Effector memory CD8-positive, alpha-beta T cell (primary cell): Measurements from ENCODE around the gene TBC1D22A.
"Not testable (repeated sequence)": the region's sequence is repeated elsewhere in the genome, so short reads cannot be mapped to it uniquely, and the experiment has no call there.

Experiments
- ATAC-seq: fragments of 150-1000 bp; cut with Tn5 transposase; replicated peaks from 2 replicates; pipeline ENCODE4 v1.10.0; 2021; ENCODE audit warnings: mild to moderate bottlenecking, moderate library complexity
- DNase-seq, 3 experiments: peaks; one replicate each; pipeline ENCODE4 v3.0.0; 2021
- H3K27ac Mint-ChIP-seq, 2 donors: one replicate each; pipeline ENCODE4 v1.8.0; 2022; ENCODE audit warnings: mild to moderate bottlenecking in 2 of 2, mixed read lengths in 2 of 2, moderate library complexity in 2 of 2
- H3K27me3 Mint-ChIP-seq, 2 donors: one replicate each; pipeline ENCODE4 v1.8.0; 2022; ENCODE audit warnings: mixed read lengths in 2 of 2
- H3K36me3 Mint-ChIP-seq: one replicate; pipeline ENCODE4 v1.8.0; 2022; ENCODE audit warnings: mild to moderate bottlenecking, moderate library complexity, mixed read lengths; ENCODE audit not compliant: insufficient read depth
- H3K4me1 Mint-ChIP-seq, 2 donors: one replicate each; pipeline ENCODE4 v1.8.0; 2022; ENCODE audit warnings: low read depth in 2 of 2, mixed read lengths in 2 of 2
- H3K4me3 Mint-ChIP-seq, 2 donors: one replicate each; pipeline ENCODE4 v1.8.0; 2022; ENCODE audit warnings: mild to moderate bottlenecking in 2 of 2, mixed read lengths in 2 of 2, moderate library complexity in 2 of 2
- H3K9me3 Mint-ChIP-seq, 2 donors: one replicate each; pipeline ENCODE4 v1.8.0; 2022; ENCODE audit warnings: mixed read lengths in 2 of 2

The TBC1D22A gene

GRCh38 chr22:46812034-46812605 is 49.7 kb downstream of the TBC1D22A start:
- DNase-seq (no peak), ATAC-seq (no peak)
- peaks cover 36% of the 10 kb centered on the region in 2 donors for H3K4me1 Mint-ChIP-seq
- no peak overlapping the region for H3K4me3 Mint-ChIP-seq
- H3K27ac Mint-ChIP-seq, result peak overlapping the region; percentile 22 to 74
- H3K27me3 Mint-ChIP-seq, result no peaks in the 10 kb centered on the region
- H3K9me3 Mint-ChIP-seq, result no peaks in the 10 kb centered on the region
- H3K36me3 Mint-ChIP-seq, result peaks cover 30% of the 10 kb centered on the region

GRCh38 chr22:46812788-46813187 is 50.3 kb downstream of the TBC1D22A start:
- H3K9me3 Mint-ChIP-seq, result peaks cover 0 to 2% of the 10 kb centered on the region in 2 donors
- DNase-seq, result no peak
- no peak overlapping the region for H3K4me3 Mint-ChIP-seq
- peaks cover 30% of the 10 kb centered on the region for H3K36me3 Mint-ChIP-seq
- no peak for ATAC-seq
- H3K27ac Mint-ChIP-seq, result peak overlapping the region; percentile 22 to 74
- H3K4me1 Mint-ChIP-seq, result peaks cover 38 to 40% of the 10 kb centered on the region in 2 donors
- no peaks in the 10 kb centered on the region for H3K27me3 Mint-ChIP-seq

DNA sequence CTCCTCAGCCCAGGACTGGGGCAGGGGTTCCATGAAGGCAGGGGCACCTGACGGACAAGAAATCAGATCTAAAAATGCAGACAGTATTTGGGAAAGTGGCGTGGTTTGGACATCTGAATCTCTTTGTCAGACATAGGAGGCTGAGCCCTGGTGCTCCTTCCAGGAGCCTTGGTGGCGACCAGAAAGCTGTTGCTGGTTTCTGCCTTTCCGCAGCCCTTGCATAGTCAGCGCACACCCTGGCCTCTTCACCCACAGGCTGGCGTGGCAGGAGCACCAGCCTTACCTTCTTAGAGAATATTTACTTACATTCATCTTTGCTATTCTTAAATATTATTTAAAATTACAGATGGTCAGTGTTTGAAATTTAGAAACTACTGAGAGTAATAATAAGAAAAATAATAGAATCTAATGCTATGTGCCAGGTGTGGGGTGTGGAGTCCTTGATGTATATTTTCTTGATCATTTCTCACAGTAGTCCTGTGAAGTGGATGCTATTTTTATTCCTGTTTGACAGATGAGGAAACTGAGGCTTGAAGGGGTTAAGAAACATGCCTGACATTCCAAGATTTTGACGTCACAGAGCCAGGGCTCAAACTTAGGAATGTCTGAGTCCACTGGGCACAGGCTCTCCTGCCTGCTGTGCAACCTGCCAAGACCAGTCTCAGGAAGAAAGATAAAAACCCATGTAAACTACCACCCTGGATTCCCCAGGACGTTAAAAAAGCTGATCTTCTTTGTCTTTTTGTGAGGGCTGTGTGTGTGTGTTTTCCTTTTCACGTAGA is 51.6 kb downstream of the TBC1D22A start:
- no peak overlapping the region for H3K4me3 Mint-ChIP-seq
- peaks cover 28% of the 10 kb centered on the region for H3K36me3 Mint-ChIP-seq
- H3K4me1 Mint-ChIP-seq, result peaks cover 50 to 52% of the 10 kb centered on the region in 2 donors
- DNase-seq (no peak), ATAC-seq (no peak)
- no peaks in the 10 kb centered on the region for H3K27me3 Mint-ChIP-seq
- peaks cover 0 to 2% of the 10 kb centered on the region in 2 donors for H3K9me3 Mint-ChIP-seq
- H3K27ac Mint-ChIP-seq, result peak overlapping the region in 1 of 2 donors; percentile 74

GRCh38 chr22:46815132-46815531 is 52.7 kb downstream of the TBC1D22A start:
- Mint-ChIP-seq H3K36me3 (peaks cover 23% of the 10 kb centered on the region), H3K9me3 (peaks cover 0 to 2% of the 10 kb centered on the region in 2 donors), H3K27me3 (no peaks in the 10 kb centered on the region), H3K4me3 (no peak overlapping the region), H3K27ac (peak overlapping the region; percentile 38 to 62), H3K4me1 (peaks cover 56 to 60% of the 10 kb centered on the region in 2 donors)
- no peak for ATAC-seq
- no peak for DNase-seq

DNA sequence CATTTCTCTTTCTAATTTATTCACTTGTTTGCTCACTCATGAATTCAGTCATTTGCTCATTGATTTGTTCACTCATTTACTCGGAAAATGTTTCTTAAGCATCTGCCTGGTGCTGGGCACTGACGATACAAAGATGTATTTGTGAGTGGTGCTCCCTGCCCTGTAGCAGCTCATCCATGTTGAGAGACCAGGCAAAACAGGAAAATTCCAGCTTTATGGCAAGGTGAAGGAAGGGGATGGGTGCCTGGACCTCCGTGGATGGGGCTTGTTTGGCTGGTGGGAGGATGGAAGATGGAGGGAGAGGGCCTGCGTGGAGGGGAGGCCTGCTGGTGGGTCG is 53.1 kb downstream of the TBC1D22A start:
- Mint-ChIP-seq H3K27ac (peak overlapping the region; percentile 38 to 62), H3K4me3 (no peak overlapping the region), H3K36me3 (peaks cover 23% of the 10 kb centered on the region), H3K27me3 (no peaks in the 10 kb centered on the region), H3K9me3 (peaks cover 0 to 2% of the 10 kb centered on the region in 2 donors), H3K4me1 (peaks cover 60 to 64% of the 10 kb centered on the region in 2 donors)
- ATAC-seq, result no peak
- no peak for DNase-seq

GRCh38 chr22:46815896-46816731 is 53.7 kb downstream of the TBC1D22A start:
- DNase-seq (no peak), ATAC-seq (no peak)
- Mint-ChIP-seq H3K4me1 (peaks cover 59 to 67% of the 10 kb centered on the region in 2 donors), H3K4me3 (no peak overlapping the region), H3K36me3 (peaks cover 19% of the 10 kb centered on the region), H3K27ac (peak overlapping the region; percentile 38 to 62), H3K9me3 (peaks cover 0 to 2% of the 10 kb centered on the region in 2 donors), H3K27me3 (no peaks in the 10 kb centered on the region)

GRCh38 chr22:46817390-46817789 is 54.9 kb downstream of the TBC1D22A start:
- ATAC-seq, H3K27ac Mint-ChIP-seq, H3K9me3 Mint-ChIP-seq, H3K27me3 Mint-ChIP-seq, DNase-seq, H3K4me3 Mint-ChIP-seq: not testable (repeated sequence)
- Mint-ChIP-seq H3K36me3 (peaks cover 14% of the 10 kb centered on the region), H3K4me1 (peaks cover 60 to 67% of the 10 kb centered on the region in 2 donors)

DNA sequence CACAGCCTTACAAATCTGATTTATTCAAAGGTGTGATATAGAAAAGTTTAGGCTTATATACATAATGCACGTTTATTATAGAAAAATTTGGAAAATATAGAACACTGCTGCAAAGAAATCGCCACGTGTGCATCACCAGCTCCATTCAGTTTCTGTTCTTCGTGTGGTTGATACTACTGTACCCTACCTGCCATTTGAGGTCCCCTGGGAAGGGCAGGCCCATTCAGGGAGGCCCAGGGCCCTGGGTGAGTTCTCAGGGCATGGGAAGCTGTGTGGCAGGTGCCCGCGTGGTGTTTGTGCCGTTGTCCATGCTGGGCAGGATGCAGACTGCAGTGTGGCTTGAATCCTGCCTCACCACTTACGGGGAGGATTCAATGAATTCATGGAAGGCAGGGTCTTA is 60.8 kb downstream of the TBC1D22A start:
- ATAC-seq (no peak), DNase-seq (no peak)
- H3K36me3 Mint-ChIP-seq, result peaks cover 6% of the 10 kb centered on the region
- peaks cover 47 to 59% of the 10 kb centered on the region in 2 donors for H3K4me1 Mint-ChIP-seq
- no peaks in the 10 kb centered on the region for H3K9me3 Mint-ChIP-seq
- H3K4me3 Mint-ChIP-seq, result no peak overlapping the region
- no peaks in the 10 kb centered on the region for H3K27me3 Mint-ChIP-seq
- H3K27ac Mint-ChIP-seq, result peak overlapping the region in 1 of 2 donors; percentile 47

DNA sequence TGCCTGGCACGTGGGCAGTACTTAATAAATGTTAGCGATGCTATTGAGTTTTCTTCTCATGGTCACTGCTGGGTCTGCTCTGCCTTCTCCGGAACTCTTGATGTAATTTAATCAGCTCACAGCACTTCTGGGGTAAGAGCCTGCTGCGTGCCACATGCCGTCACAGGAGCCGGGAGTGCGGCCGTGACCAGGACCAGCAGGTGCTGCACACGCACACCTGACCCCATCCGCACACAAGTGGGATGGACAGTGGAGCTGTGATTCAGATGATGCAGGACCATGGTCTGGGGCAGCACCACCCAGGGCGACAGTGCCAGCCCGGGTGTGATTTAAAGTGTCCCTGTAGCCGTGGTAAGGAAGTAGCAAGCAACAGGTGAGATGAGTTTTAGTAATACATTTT is 61.2 kb downstream of the TBC1D22A start:
- peaks cover 46 to 58% of the 10 kb centered on the region in 2 donors for H3K4me1 Mint-ChIP-seq
- peak overlapping the region in 1 of 2 donors; percentile 91 for H3K27ac Mint-ChIP-seq
- H3K36me3 Mint-ChIP-seq, result peaks cover 6% of the 10 kb centered on the region
- DNase-seq (no peak), ATAC-seq (no peak)
- H3K4me3 Mint-ChIP-seq, result no peak overlapping the region
- H3K9me3 Mint-ChIP-seq, result no peaks in the 10 kb centered on the region
- H3K27me3 Mint-ChIP-seq, result no peaks in the 10 kb centered on the region

DNA sequence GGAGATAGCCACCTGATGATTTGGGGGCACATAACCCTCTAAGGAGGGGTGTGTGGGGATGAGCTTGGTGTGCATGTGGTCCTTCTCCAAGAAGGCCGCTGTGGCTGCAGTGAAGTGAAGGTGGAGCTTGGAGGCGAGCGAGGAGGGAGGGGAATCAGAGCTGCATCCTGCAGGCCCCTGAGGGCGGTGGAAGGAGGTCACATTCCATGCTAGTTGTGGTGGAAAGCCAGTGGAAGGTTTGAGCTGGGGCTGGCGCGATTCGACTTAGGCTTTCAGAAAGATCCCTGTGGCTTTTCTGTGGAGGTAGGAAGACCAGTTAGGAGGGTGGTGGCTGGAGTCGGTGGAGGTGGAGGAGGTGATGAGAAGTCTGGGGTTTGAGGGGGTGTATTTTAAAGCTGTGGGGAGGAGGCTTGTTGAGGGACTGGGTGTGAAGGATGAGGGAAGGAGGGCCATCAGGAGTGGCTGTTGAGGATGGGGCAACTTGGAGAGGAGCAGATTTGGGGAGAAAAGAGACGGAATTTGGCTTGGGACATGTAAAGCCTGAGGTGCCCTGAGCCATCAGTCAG is 62.0 kb downstream of the TBC1D22A start:
- DNase-seq (no peak), ATAC-seq (no peak)
- no peaks in the 10 kb centered on the region for H3K27me3 Mint-ChIP-seq
- H3K4me1 Mint-ChIP-seq, result peaks cover 48 to 61% of the 10 kb centered on the region in 2 donors
- peak overlapping the region in 1 of 2 donors; percentile 91 for H3K27ac Mint-ChIP-seq
- peaks cover 6% of the 10 kb centered on the region for H3K36me3 Mint-ChIP-seq
- H3K4me3 Mint-ChIP-seq, result no peak overlapping the region
- H3K9me3 Mint-ChIP-seq, result no peaks in the 10 kb centered on the region

DNA sequence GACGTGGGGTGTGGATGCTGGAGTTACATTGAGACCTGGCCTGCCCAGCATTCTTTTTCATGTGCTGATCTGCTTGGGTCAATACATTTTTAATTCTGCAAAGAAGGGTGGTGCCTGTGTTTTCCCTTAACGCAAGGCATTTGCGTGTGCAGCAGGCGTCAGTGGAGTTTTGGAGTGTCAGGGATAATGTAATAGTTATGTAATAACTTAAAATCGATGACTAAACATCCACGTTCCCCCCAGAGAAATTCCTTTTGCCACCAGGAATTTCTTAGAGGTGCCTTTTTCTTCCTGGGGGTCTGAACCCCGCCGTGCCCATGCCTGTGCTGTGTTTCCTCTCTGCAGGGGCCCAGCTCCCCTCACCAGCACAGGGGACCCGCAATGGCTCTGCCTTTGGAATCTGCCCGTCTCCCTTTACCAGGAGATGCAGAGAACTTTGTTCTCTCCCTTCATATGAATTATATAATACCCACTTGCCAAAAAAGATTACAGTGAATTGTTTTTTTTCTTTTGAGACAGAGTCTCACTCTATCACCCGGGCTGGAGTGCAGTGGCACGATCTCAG is 62.6 kb downstream of the TBC1D22A start:
- H3K9me3 Mint-ChIP-seq, result no peaks in the 10 kb centered on the region
- peak overlapping the region in 1 of 2 donors; percentile 91 for H3K27ac Mint-ChIP-seq
- H3K4me1 Mint-ChIP-seq, result peaks cover 50 to 61% of the 10 kb centered on the region in 2 donors
- no peak for DNase-seq
- peaks cover 9% of the 10 kb centered on the region for H3K36me3 Mint-ChIP-seq
- H3K27me3 Mint-ChIP-seq, result no peaks in the 10 kb centered on the region
- ATAC-seq, result no peak
- no peak overlapping the region for H3K4me3 Mint-ChIP-seq

GRCh38 chr22:46826438-46827135 is 64.1 kb downstream of the TBC1D22A start:
- Mint-ChIP-seq H3K27me3 (no peaks in the 10 kb centered on the region), H3K4me1 (peaks cover 40 to 55% of the 10 kb centered on the region in 2 donors), H3K36me3 (peaks cover 9% of the 10 kb centered on the region), H3K4me3 (no peak overlapping the region), H3K9me3 (no peaks in the 10 kb centered on the region), H3K27ac (peak overlapping the region in 1 of 2 donors; percentile 44)
- no peak for ATAC-seq
- no peak for DNase-seq
